KMS-11 (cell line): ENCODE measurements around the gene SLC38A10.
"Not testable (repeated sequence)": the region's sequence is repeated elsewhere in the genome, so short reads cannot be mapped to it uniquely, and the experiment has no call there.

Experiments
- H2AFZ ChIP-seq: fragments of 200-600 bp; sonication (generic); 2 replicates; pipeline ENCODE4 v1.6.1; 2016; ENCODE audit warnings: antibody characterized with exemption, mixed run types, low read depth
- H3K27ac ChIP-seq: fragments of 200-600 bp; sonication (generic); 2 replicates; pipeline ENCODE4 v1.6.1; 2016; ENCODE audit warnings: mild to moderate bottlenecking, mixed run types
- H3K27me3 ChIP-seq: fragments of 200-600 bp; sonication (generic); 2 replicates; pipeline ENCODE4 v1.6.1; 2017; ENCODE audit warnings: mild to moderate bottlenecking, low read depth, mixed run types, moderate library complexity; ENCODE audit not compliant: insufficient read depth
- H3K36me3 ChIP-seq: fragments of 200-600 bp; sonication (generic); 2 replicates; pipeline ENCODE4 v1.6.1; 2017; ENCODE audit warnings: mild to moderate bottlenecking, mixed run types; ENCODE audit not compliant: insufficient read depth
- H3K4me1 ChIP-seq: fragments of 200-600 bp; sonication (generic); 2 replicates; pipeline ENCODE4 v1.6.1; 2016; ENCODE audit warnings: mild to moderate bottlenecking, low read depth, mixed run types; ENCODE audit not compliant: poor library complexity, severe bottlenecking
- H3K4me2 ChIP-seq: fragments of 200-600 bp; sonication (generic); 2 replicates; pipeline ENCODE4 v1.7.0; 2016; ENCODE audit warnings: mild to moderate bottlenecking, mixed run types
- H3K4me3 ChIP-seq: fragments of 200-600 bp; sonication (generic); IDR thresholded peaks from 2 replicates; pipeline ENCODE4 v1.6.1; 2017; ENCODE audit warnings: low read depth, low read length, mixed read lengths; ENCODE audit not compliant: insufficient read depth
- H3K79me2 ChIP-seq: fragments of 200-600 bp; sonication (generic); 2 replicates; pipeline ENCODE4 v1.6.1; 2016; ENCODE audit warnings: low read depth, mixed run types; ENCODE audit not compliant: insufficient read depth
- H3K9ac ChIP-seq: fragments of 200-600 bp; sonication (generic); 2 replicates; pipeline ENCODE4 v1.6.1; 2016; ENCODE audit warnings: mild to moderate bottlenecking, mixed run types
- H4K20me1 ChIP-seq: fragments of 200-600 bp; sonication (generic); 2 replicates; pipeline ENCODE4 v1.6.1; 2016; ENCODE audit warnings: mild to moderate bottlenecking, mixed run types; ENCODE audit not compliant: insufficient read depth
- TF ChIP-seq, protein P1 (sequence below): fragments of 200-600 bp; sonication (generic); conservative IDR thresholded peaks from 2 replicates; pipeline ENCODE4 v1.6.1; 2017; ENCODE audit warnings: low read depth, mild to moderate bottlenecking, antibody characterized with exemption, low read length, moderate library complexity, mixed read lengths

The SLC38A10 gene

DNA sequence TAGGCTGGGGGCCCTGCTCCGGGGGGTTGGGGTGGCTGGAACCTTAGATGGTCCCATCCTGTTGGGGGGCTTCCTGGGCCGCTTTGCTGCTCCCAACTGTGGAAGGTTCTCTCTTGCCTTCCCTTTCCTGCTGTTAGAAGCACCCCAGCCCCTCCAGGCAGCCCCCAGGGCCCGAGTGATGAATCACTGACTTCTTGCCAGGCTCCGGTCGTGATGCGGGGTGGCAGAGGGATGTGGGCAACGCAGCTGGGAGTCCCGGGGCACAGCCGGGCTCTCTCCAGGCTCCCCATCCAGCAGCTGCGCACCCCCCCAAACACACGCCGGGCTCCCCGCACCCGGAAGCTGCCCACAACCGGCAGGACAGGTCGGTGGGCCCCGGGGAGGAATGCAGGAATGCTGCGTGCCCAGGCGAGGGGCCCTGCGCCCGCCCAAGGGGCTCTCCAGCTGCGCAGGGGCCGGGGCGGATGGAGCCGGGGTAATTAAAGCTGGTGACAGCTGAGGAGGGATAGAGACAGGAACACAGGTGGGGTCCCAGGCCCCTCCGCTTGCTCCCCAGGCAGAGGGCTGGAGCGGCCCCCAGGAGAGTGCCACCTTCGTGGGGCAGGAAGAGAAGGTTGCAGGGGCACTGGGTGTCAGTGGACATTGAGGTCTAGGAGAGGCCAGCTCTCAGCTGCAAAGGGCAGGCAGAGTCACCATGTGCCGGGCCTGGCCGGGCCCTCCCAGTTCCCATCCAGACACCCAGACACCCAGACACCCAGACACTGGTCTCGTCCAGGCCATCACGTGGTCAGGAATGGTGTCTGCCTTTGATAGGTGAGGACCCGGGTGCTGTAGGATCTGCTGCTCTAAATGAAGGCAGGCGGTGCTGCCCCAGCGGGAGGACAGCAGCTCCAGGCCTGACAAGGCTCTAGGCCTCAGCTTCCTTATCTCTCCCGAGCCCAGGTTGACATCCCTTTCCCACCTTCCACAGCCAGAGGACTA, 15.0 kb upstream of the SLC38A10 start:
- no peaks in the 10 kb centered on the region for H3K79me2 ChIP-seq
- H3K36me3 ChIP-seq: no peaks in the 10 kb centered on the region
- H3K4me3 ChIP-seq: no peak overlapping the region
- H2AFZ ChIP-seq: no peak overlapping the region
- no peak overlapping the region for H3K4me2 ChIP-seq
- peaks cover 97% of the 10 kb centered on the region for H3K27me3 ChIP-seq
- no peaks in the 10 kb centered on the region for H4K20me1 ChIP-seq
- TF ChIP-seq, protein P1, sequence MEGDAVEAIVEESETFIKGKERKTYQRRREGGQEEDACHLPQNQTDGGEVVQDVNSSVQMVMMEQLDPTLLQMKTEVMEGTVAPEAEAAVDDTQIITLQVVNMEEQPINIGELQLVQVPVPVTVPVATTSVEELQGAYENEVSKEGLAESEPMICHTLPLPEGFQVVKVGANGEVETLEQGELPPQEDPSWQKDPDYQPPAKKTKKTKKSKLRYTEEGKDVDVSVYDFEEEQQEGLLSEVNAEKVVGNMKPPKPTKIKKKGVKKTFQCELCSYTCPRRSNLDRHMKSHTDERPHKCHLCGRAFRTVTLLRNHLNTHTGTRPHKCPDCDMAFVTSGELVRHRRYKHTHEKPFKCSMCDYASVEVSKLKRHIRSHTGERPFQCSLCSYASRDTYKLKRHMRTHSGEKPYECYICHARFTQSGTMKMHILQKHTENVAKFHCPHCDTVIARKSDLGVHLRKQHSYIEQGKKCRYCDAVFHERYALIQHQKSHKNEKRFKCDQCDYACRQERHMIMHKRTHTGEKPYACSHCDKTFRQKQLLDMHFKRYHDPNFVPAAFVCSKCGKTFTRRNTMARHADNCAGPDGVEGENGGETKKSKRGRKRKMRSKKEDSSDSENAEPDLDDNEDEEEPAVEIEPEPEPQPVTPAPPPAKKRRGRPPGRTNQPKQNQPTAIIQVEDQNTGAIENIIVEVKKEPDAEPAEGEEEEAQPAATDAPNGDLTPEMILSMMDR: no peak
- H3K4me1 ChIP-seq: peaks cover 6% of the 10 kb centered on the region
- H3K9ac ChIP-seq: no peak overlapping the region
- no peak overlapping the region for H3K27ac ChIP-seq

DNA sequence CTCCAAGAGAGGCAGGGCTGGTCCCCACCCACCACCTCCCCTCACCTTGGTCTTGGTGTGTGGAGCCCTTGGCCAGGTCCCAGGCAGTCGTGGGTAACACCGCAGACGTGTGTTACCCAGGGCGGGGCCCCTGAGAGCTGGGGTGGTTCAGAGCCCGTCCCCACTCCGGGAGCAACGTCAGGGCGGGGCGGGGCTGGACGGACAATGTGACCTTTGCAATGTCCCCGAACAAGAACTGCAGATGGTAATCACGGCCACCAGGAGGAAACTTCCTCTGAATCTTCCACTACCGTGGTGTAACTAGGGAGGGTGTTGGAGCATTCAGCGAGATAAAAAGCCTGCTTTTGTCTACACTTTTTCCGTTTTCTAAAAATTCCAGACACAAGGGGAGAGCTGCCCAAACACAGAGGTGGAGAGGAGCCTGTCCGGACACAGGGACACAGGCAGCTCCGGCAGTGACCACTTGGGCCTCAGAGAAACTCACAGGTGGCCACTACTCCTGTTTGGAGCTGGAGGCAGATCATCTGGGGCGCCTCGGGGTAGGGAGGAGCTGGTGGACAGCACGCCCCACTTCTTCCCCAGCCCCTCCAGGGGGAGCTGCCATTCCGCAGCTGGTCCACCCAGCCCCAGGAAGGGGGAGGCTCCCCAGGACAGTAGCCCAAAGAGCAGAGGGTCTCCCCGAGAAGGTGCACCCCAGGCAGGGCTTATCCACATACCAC, 14.2 kb upstream of the SLC38A10 start:
- Histone ChIP-seq H2AFZ (no peak overlapping the region), H3K27me3 (peaks cover 97% of the 10 kb centered on the region)

DNA sequence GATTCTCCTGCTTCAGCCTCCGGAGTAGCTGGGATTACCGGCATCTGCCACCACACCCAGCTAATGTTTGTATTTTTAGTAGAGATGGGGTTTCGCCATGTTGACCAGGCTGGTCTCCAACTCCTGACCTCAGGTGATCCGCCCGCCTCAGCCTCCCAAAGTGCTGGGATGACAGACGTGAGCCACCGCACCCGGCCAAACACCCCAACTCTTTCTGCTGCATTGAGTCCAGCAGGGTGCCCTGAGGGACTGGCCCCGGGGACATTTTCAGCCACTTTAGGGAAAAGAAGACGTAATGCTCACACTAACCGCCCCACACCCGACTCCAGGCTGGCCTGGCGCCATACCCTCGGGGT, 13.7 kb upstream of the SLC38A10 start:
- H3K36me3 ChIP-seq, H3K79me2 ChIP-seq, H3K4me3 ChIP-seq, H3K4me1 ChIP-seq, H3K27ac ChIP-seq, H2AFZ ChIP-seq, H4K20me1 ChIP-seq, H3K9ac ChIP-seq: not testable (repeated sequence)
- Histone ChIP-seq H3K4me2 (0 out of 2 replicates have a peak overlapping the region, but pooled peaks have one; percentile 29), H3K27me3 (peaks cover 96% of the 10 kb centered on the region)

More for the DNA sequence above, 14.2 kb upstream of the SLC38A10 start:
- H3K4me2 ChIP-seq: peak overlapping the region; percentile 29; the same call in 1 of the 2 replicates
- H3K36me3 ChIP-seq: no peaks in the 10 kb centered on the region
- H3K4me3 ChIP-seq: no peak overlapping the region
- peaks cover 6% of the 10 kb centered on the region for H3K4me1 ChIP-seq
- no peak overlapping the region for H3K9ac ChIP-seq
- H3K79me2 ChIP-seq: no peaks in the 10 kb centered on the region
- H3K27ac ChIP-seq: no peak overlapping the region
- H4K20me1 ChIP-seq: no peaks in the 10 kb centered on the region
- TF ChIP-seq, protein P1: peak; percentile 49

DNA sequence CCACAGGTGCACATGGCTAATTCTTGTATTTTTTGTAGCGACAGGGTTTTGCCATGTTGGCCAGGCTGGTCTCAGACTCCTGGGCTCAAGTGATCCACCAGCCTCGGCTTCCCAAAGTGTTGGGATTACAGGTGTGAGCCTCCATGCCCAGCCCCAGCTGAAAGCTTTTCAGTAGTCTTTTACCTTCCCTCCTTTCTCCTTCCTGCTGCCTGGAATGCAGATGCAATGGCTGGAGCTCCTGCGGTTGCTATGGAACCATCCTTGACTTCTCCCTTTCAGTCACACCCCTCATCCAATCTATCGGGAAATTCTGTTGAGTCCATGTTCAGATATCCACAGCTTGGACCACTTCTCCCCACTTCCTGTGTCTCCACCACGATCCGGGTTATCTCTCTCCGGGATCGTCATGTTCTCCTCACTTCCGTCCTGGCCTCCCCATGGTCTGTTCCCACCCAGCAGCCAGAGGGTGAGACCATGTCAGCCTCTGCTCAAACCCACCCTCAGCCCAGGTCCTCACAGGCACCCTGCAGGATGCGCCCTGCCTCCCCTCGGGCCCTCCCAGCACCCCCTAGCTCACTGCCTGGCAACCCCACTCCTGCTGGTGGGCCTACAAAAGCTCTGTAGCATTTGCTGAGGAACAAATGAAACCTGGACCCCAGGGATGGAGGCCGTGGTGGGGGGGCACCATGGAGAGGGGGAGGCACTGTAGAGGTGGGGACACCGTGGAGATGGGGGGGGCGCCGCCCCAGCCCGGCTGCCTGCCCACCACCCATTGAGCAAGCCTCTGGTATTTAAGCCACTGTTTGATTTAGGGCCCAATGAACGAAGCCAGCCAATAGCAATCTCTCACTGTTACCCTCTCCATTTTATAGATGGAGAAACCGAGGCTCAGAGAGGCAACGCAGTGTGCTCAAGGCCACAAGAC, 12.8 kb upstream of the SLC38A10 start:
- H3K4me1 ChIP-seq: peaks cover 6% of the 10 kb centered on the region
- H3K27ac ChIP-seq: no peak overlapping the region

More for the DNA sequence above, 12.8 kb upstream of the SLC38A10 start:
- Histone ChIP-seq H3K27me3 (peaks cover 96% of the 10 kb centered on the region), H3K4me3 (no peak overlapping the region), H2AFZ (no peak overlapping the region), H4K20me1 (no peaks in the 10 kb centered on the region), H3K9ac (no peak overlapping the region), H3K4me2 (no peak overlapping the region), H3K79me2 (no peaks in the 10 kb centered on the region), H3K36me3 (no peaks in the 10 kb centered on the region)
- TF ChIP-seq, protein P1: no peak
